GM19025 (cell line): ENCODE data around the gene SLC27A6.

ENCODE experiments used
- ATAC-seq: cut with Tn5 transposase; IDR thresholded peaks from one replicate; pipeline ENCODE4 v1.9.1; 2021; ENCODE audit warnings: mild to moderate bottlenecking, low read depth, moderate library complexity; ENCODE audit not compliant: unreplicated experiment

Gene SLC27A6

DNA sequence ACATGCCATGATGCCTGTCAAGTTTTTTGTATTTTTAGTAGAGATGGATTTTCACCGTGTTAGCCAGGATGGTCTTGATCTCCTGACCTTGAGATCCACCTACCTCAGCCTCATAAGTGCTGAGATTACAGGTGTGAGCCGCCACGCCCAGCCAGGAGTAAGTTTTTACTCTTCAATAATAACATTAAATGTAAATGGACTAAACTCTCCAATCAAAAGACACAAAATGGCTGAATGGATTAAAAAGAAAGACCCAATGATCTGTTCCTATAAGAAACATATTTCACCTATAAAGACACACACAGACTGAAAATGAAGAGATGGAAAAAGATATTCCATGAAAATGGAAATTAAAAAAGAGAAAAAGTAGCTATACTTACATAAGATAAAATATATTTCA, 92.0 kb downstream of the SLC27A6 start:
- no peak for ATAC-seq

DNA sequence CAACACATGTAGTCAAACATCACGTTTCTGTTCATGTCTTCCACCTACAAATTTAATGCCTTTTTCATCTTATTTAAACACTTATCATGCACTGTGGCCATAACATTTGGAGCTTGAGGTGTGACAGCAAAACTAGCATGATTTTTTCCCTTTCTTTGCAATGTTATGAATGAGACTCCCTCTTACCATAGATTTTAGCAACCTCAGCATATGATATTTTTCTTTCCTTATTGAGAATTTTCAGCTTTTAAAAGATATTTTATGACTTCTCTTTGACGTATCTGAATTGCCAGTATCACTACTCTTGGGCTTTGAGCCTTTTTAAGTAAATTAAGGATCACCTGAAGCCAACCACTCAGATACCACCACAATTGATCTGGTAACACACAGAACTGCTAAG, 96.6 kb downstream of the SLC27A6 start:
- ATAC-seq = no peak

DNA sequence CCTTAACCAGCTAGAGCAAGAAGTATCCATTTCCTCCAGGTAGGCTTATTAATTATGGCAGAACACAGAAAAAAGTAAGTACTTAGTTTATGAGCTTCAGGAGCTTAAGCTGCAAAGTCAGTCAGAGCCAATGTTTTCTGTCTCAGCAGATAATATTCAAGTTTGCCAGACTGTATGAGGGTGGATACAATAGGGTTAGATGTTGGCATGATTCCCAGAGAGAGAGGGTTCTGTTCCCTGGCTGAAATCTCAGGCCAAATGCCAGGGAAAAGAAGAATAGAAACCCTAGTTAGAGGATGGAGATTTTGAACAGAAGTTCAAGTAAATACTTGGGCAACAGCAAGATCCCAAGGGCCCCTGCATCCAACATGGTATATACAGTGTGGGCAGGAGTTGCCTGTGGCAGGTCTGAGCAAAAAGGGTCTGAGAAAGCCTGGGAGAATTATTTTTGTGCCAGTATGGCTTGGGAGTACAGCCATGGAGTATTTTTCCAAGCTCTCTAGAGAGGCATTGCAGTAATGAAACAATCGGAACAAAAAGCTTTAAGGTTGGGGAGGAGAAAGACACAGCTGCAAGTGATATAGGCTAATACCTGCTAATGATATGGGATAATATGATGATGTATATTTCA, 98.3 kb downstream of the SLC27A6 start:
- no peak for ATAC-seq

DNA sequence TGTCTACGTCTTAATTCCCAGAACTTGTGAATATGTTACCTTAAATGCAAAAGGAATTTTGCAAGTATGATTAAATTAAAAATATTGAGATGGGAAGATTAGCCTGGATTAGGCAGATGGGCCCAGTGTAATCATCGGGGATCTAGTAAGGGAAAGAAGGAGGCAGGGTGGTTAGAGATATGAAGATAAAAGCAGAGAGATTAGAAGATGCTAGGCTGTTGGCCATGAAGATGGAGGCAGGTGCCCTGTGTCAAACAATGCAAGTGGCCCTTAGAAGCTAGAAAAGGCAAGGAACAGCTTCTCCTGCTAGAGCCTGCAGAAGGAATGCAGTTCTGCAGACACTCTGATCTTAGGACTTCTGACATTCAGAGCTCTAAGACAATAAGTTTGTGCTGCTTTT, 100.4 kb downstream of the SLC27A6 start:
- no peak for ATAC-seq

DNA sequence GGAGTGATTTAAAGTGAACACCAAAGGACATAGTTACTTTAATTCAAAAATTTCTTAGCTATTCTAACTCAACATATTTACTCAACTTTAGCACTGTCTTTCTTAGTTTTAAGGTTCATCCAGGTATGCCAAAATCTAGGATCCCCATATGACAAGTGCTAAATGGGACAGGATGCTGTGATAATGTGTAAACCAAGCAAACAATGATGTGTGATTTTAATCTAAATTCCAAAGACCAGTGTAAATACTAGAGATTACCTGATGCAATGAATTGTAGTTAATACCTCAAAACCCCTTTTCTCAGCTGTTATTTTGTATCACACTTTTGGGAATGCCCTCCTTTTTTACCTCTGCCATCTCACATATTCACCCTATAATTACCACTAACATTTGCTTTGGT, 102.5 kb downstream of the SLC27A6 start:
- ATAC-seq = no peak

DNA sequence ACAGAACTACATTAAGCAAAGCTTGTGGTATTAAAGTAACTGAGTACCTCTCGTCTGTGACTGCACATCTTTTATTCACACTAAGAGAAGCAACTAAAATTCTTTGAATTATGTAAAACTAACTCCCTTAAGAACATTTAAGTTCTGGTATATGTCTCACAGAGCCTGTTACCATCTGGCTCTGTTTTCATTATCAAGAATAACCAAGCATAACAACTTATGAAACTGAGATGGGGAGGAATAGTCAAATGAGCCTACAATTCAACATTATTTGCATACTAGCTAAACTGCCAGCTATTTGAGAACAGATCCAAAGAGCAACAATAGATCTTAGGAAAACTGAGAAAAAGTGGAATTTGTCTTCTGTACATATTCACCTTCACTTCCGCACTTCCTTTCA, 104.0 kb downstream of the SLC27A6 start:
- peak; percentile 51 for ATAC-seq

DNA sequence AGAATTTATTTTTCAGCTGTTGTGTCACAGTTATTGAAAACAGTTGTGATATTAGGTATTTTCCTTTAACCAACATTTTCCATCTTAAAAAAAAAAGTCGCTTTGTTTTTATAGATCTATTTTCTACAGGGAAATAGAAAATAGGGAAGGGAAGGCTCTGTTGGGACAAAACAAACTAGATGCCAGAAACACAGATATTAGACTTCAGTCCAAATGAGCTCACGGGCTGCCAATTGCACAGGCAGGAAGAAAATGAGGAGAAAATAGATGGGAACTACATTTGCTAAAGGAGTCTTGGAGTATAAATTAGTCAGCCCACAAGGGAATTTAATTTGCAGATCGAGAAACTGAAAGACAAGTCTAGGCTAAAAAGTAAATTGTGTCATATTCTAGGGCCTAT, 107.8 kb downstream of the SLC27A6 start:
- no peak for ATAC-seq

DNA sequence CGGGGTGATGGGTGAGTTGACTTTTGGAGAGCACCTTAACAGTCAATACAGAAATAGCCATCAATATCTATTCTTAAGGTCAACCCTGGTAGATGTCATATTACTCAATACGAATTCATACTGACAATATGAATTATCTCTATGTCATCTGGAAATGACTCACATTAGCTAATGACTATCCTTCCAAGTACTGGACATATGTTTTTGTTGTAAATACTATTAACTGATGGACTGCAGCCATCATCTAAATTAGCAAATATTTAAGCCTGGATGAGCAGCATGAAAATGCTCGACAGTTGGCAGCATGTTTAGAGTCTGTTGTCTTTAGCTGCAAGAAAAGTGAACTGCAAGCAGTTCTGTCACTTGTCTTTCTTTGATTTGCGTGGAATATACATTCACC, 109.6 kb downstream of the SLC27A6 start:
- no peak for ATAC-seq

DNA sequence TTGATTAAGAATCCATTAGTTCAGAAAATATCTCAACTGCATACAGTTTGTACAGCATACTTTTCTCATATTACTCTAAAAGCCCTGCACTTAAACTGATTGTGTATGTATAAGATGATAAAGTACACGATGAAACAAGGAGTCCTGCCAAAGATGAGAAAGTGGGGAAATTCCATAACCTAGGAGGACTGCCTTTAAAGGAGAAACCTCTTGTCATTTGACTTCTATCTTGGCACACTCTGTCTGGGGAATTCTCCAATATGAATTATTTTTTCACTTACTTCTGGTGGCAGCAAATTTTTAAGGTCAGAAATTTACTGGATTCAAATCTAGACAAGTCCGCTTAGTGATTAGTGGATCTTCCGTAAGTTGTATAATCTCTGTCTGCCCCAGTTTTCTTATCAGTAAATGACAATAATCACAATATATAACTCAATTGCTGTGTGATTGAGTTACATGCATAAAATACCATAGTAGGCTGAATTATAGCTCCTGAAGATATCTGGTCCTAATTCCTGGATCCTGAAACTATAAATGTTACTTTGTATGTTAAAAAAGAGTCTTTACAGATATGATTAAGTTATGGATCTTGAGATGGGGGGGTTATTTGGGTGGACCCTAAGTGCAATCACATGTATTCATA, 112.3 kb downstream of the SLC27A6 start:
- no peak for ATAC-seq

DNA sequence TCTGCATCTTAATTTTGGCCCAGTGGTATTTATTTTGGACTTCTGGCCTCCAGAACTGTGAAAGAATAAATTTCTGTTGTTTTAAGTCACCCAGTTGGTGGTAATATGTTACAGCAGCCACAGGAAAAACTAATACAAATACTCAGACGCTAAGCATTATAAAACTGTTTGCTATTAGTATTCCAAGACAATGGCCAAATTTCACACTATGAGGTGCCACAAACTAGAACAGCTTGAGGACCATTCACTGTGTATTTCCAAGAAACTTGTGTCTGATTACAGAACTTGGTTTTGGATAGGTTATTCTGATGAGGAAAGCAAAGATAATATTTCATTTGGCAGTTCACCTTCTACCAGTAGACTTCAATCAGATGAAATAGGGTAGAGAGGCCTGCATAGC, 113.0 kb downstream of the SLC27A6 start:
- ATAC-seq = no peak

DNA sequence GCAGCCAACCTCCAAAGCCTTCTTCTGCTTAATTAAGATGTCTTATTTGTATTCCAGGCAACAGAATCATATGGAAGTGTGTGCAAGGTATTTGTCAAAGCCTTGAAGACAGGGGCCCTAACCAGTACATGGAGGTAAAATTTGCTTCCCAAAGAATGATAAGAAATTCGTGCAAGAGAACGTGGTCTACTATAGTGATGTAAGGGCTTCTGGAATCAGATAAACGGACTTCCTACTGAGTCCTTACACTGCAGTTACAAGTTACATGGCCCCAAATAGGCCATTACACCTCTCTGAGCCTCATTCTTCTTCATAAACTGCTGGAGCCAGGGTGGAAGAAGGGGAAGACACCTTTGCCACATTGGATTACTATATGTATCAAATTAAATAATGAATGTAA, 113.4 kb downstream of the SLC27A6 start:
- ATAC-seq = no peak

DNA sequence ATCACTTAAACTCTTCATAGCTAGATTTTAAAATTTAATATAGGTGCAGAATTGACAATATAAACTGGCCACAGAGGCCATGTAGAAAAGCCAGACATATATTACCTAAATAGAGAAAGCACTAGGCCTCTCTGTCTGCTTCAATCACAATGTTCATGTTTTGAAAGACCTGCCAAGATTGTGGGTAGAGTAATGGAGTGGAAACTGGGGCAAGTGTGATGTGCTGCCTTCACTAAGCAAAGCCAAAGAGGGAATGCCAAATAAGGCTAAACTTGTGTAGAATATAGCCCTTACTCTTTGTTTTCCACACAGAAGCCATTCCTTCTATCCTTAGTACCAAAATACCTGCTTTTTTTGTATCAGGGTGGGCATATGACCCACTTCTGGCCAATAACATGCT, 114.2 kb downstream of the SLC27A6 start:
- ATAC-seq = no peak

DNA sequence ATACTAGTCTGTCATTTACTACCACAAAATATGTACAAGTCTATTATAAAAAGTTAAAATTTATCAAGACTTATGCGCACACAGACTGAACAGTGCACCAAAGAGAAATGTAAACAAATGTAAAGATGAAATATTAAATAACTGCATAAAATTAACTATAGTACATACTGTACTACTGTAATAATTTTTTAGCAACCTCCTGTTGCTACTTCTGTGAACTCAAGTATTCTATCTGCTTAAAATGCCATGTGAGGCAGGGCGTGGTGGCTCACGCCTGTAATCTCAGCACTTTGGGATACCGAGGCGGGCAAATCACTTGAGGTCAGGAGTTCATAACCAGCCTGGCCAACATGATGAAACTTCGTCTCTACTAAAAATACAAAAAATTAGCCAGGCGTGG, 115.5 kb downstream of the SLC27A6 start:
- no peak for ATAC-seq

DNA sequence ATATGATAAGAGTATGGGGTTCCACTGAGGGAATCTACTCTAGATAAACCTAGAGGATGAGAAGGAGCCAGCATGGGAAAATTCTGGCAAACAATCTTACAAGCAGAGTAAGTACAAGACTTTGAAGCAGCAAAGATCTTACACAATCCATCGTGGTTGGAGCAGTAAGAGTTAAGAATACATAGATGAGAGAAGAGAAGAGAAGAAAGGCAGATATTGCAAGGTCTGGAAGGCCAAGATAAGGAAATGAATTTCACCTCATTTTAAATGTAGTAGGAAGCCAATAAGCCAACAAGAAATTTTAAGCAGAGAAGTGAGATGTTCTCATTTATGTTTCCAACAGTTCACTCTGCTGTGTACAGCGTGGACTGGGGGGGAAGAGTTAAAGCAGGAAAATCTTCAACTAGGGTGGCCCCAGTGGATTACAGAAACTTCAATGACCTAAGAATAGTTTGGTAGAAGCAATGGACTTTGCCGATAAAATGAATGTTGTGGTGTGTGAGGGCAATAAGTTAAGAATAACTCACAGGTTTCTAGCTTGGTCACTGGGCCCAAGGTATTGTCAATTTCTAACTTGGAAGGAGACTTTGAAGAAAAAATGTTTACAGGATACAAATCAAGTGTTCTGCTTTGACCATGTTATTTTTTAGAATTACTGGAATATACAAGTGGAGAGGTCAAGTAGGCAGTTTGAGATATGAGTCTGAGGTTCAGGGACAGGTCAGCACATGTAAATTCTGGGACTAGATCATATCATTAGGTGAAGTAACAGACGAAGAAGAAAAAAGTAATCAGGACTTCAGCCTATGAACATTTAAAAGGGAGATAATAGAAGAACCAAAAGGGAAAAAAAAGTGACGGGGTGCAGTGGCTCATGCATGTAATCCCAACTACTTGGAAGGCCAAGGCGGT, 117.2 kb downstream of the SLC27A6 start:
- no peak for ATAC-seq
